ENCODE data around the gene MGMT.

Gene MGMT

DNA sequence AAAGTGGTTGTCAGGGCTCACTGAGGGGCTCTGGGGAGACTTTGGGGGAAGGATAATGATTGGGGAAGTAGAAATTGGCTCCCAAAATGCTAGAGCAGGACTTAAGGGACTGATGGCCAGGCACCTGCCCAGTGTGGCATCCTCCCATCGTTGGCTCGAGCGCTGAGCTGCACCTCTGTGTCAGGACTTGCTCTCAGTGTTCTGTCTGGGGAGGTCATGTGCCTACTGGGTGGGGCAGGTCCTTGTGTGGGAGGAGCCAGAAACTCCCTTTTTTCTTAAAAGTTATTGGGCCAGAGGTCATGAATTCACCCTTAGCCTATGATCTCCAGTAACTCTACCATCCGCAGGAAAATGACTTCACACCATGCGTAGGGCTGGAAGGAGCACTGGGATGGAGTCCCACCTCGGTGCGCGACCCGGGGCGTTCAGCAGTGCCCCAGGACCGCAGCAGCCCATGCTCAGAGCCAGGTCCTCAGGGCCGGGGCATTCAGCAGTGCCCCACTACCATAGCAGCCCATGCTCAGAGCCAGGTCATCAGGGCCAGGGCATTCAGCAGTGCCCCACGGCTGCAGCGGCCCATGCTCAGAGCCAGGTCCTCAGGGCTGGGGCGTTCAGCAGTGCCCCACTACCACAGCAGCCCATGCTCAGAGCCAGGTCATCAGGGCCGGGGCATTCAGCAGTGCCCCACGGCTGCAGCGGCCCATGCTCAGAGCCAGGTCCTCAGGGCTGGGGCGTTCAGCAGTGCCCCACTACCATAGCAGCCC, 275.1 kb downstream of the MGMT start:
- no peak for DNase-seq

GRCh38 chr10:129742742-129743550, 275.9 kb downstream of the MGMT start:
- no peak for DNase-seq

DNA sequence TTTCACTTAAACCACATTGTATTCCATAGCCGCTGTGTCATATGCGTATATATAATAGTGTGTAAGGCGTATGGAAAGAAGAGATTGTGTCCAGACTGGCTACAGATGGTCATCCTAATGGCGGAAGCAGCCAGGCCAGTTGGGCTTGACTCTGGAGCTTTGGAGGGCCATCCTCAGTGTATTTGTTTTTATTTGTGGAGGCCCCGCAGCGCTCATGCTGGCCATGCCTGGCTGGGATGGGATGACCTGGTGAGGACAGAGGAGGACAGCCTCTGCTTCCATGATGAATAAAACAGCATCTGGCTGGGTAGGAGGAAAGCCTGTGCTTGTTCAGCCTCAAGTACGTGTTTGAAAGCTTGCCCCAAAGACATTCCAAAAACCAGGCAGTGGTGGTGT, 276.7 kb downstream of the MGMT start:
- no peak for DNase-seq

DNA sequence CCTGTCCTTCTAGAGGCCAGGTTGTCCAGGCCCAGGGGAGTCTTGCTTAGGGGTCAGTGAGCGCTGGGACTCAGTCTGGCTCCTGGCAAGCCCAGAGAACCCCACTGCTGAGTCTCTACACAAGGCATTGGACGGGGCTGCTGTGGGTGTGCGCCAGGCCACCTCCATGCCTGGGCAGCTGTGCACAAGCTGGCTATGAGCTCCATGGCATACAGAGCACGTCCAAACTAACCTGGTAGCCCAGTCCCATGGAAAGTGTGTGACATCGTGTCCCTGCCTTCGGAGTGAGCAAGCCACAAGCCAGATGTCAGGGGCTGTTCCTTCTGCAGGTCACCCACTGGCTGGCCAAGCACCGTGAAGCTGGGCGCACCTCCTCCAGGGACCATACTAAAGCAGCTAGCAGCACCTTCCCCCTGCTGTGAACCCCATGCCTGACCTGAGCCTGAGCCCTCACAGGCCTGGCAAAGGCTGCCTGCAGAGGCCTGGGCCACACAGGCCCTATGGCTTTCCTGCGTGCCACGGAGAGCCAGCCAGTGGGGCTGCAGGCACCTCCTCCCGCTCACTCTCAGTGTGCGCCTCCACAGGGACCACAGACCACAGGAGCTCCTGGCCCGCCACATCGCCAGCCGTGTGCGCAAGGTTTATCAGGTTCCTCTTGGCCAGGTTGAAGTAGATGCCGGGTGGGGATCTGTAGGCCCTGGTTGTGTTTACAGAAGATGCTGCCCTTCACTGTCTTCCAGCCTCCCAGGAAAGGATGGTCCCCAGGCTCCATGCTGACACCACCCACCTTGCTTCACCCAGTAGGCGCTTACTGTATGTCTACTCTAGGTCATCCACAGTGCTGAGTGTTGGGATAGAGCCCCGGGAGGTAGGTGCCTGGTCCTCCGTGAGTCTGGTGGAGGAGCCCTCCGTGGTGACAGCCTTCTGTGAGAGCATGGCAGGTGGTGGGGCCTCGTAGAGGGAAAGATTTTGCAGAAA, 277.4 kb downstream of the MGMT start:
- DNase-seq: no peak

DNA sequence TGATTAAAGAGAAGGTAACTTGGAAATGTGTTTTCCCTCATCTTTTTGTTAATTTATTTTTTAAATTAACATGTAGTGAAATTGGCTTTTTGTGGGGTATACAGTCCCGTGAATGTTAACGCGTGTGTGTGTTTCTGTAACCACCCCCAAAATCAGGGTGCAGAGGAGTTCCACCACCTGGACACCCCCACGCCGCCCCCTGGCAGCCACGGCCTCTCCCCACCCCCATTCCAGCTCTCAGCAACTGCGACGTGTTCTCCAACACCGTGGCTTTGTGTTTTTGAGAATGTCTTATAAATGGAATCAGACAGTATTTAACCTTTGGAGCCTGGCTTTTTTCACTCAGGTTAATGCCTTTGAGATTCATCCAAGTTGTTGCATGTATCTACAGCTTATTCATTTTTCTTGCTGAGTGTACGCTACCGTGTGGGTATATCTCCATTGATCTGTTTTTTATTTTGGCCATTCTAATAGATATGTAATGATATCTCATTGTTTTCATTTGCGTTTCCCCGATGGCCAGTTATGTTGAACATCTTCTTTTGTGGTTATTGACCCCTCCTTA, 278.2 kb downstream of the MGMT start:
- no peak for DNase-seq

DNA sequence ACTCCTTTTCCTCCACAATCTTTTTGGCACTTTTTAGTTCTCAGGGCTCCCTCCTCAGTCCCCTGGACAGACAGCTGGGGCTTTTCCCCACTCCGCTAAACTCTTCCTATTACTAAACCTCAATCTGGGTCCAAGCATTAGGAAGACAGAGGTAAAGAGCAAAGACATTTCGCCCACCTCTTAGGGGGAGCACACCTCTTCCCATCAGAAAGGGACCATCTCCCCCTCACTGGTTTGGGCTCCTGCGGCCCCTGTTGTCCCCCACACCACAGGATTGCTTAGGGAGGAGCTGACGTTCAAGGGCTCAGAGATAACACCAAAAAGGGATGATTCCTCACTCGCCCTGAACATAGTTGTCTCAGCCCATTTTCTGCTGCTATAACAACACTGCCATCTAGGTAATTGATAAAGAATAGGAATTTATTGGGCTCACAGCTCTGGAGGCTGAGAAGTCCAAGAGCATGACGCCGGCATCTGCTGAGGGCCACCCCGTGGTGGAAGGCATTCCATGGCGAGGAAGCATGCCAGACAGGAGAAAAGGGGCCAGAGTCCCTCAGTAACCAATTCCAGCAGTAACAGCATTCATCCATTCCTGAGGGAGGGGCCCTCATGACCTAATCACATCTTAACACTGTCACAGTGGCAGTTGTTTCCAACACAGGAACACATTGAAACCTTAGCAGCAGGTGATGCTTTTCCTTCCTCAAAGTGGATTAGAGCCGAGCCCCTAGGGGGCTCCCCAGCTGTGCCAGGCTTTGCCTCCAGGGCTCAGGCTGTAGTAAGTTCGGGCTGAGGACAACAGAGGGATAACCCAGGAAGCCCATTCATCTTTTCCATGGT, 287.4 kb downstream of the MGMT start:
- no peak for DNase-seq

GRCh38 chr10:129755158-129755591, 288.1 kb downstream of the MGMT start:
- DNase-seq: no peak

GRCh38 chr10:129755621-129756020, 288.6 kb downstream of the MGMT start:
- no peak for DNase-seq

DNA sequence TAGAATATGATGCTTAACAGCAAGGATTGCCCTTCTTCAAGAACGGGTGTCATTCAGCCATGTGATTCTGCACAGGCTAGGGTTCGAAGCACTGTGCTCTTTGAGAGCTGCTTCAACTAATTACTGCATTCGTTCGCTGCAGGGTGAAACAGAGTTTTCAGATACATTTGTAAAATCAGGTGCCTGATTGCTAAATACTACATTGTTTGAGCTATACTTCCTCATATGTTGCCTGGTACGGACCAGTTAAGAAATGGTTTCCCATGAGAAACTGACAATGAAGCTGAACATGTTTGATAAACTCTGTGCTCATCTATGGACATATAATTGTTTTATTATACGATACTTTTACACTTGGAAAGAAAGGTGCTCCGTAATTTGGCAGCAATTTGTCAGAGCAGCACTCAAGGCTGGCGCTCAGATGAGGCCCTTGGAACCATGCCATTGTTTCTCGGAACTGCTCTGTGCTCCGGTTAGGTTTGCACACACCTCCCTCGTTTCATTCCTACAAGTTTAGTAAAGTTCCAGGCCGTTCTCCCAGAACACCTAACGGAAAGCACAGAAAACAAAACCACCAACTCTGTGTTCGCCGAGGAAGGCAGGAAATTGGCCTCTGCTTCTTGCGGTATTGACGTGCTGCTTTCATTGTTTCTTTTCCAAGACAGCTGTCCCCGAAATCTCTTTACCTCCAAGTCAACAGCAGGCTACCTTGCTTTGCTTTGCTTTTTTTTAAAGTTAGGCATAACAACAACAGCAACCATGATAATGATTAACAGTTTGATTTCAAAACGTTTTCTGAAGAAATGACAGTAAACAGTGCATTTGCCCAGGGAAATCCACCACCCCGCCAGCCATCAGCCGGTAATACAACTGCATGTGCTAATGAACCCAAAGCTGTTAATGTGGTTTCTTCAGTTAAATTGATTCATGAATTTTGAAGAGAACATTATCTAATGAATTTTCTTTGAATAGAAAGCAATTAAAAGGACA, 290.2 kb downstream of the MGMT start:
- DNase-seq: no peak

DNA sequence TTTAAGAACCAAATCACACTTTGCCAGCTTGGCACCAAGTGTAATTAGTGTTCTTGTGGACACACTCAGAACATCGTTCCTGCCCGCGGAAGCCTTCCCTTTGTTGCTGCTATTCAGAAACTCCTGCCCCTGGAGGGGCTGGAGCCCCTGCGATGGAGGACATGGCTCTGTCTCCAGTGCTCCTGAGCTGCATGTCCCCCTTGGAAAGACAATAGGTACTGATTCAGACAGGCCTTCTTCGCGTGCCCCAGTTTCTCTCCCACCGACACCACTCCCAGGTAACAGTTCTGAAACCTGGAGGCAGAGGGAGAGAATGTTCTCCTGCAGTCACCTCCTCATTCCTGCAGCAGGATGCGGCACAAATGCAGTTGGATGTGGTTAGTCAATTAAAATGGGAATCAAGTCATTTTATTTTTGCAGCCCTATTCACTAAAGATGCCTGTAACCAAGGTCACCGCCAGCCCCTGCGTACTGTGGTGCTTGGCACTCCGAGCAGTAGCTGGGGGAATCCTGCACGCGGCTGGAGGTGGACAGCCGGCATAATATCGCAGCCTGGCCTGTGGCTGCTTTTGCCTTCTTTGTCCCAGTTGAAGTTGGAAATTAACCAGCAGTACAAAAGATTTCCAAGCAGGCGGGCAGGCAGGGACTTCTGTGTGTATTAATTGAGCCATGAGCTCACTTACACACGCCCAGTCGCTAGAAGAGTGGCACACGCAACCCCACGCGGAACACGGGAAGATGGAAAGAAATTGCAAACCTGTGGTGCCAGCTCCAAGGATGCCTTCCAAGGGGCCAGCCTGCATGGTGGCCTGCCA, 291.4 kb downstream of the MGMT start:
- DNase-seq: no peak

- no peak for DNase-seq
These were observed 292.4 kb downstream of the MGMT start for GRCh38 chr10:129759214-129760002.

DNA sequence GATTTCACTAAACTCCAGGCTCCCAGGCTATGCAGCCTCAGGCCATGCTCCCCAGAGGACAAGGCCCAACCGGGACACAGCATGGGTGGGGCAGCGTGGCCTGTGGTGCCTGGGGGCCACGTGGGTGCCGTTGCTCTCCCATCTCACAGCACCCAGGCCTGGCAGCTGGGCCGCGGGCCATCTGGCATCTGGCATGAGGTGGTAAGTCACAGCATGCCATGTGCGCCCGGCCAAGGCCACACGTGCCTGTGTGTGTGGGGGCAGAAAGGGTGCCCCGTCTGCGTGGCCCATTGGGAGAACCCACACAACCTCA, 292.9 kb downstream of the MGMT start:
- DNase-seq: no peak

DNA sequence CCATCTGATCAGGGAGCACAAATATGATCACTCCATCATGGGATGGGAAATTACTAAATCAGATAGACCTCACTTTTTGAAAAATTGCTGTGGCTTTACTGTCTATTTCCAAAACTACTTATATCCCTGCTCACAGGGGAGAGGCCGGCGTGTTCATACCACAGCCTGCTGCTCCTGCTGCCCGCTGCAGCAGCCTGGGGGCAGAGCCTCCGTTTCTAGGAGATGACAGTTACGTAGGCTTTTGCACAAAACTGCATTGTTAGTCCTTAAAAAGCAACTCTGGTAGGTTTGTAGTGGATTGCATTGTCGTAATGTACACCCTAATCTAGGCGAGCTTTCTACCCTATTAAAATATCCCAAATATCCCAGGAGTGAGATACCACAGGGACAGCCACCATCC, 293.4 kb downstream of the MGMT start:
- DNase-seq: no peak

DNA sequence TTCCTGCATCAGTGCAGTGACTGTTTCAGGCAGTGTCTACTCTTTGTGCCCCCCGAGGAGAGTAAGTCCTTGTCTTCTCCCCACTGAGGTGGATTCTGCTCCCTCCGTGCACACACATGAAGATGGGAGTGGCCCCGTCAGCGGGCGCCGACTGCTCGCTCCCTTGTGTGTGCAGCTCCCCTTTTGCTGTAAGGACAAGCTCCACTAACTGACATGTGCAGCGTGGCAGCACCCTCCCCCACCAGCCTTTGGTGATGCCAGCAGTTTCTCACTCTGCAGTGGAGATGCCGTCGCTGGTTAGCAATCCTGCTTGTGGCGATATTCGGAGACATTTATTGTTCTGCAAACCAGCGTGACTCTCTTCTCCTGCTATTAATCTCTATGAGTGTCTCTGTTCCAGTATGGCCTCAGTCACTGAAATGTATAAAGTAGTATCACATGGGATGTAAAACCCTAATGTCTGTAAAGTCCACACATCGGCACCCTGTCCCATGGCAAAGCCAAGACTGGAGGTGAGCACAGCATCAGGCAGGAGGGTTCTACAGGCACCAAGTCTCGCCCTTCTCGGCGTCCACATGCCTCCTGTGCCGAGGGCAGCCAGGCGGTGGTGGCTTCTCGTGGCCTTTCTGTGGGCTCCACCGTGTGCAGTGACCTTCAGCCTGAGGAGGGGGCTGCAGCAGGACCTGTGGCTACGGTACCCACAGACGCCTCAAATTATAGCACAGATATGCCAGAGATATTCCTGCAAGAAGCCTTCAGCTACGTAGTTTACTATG, 294.3 kb downstream of the MGMT start:
- no peak for DNase-seq

DNA sequence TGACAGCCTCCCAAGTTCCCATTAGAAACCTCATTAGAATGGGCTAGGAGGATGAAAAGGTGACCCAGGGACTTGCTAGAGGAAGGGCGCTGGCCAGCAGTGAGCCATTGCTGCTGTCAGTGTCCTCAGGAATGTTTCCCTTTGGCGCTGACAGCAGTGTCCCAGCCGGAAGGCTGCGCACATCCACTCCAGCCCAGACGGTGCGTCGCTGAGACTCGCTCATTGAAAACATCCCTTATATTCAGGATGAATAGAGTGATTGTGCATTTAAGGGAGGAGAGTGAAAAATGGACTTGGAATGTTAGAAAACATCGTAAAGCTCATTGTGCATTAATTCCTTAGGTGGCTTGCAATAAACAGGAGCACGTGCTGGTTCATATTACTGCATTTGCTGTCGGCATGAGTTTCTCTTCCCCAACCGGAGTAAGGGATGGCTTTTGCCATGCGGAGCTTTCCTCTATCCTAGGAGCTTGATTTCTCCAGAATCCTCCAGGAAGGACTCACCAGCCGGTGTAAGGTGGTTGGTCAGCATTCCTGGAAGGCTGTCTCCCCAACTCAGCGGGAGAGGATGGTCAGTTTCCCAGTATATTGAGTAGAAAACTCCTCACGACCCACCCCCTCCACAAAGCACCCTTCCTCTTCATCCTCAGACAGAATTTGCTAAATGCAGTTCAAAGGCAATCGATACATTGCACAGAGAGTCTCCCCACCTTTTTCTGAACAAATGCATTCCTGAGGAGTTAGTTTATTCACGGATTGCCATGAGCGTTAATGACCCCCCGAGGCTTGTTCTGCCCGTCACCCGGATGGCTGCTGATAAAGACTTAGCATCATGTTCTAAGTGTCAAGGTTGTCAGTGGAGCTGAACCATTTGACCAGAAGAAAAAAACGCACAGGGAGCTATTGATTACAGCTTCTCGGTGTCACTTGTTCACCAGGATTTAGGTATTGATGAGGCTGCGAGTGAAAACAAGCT, 295.2 kb downstream of the MGMT start:
- no peak for DNase-seq

Data from fibroblast of skin of back (primary cell).